GM18951 (cell line): ENCODE measurements around the gene MAPKAP1.

Experiments
- POLR2A ChIP-seq: IDR thresholded peaks from 4 replicates; pipeline ENCODE4 v1.6.1; 2011; ENCODE audit warnings: mild to moderate bottlenecking; ENCODE audit not compliant: insufficient read length, insufficient read depth; ENCODE audit errors: extremely low read depth
- in situ Hi-C: fragments of 300-500 bp; cut with MboI; formaldehyde crosslinking; loops from one replicate; pipeline ENCODE4 v1.12.0; 2022; ENCODE audit warnings: low sequenced_read_pairs, mixed read lengths, inconsistent platforms; ENCODE audit not compliant: unreplicated experiment

The MAPKAP1 gene

GRCh38 chr9:125681086-125681622, 25.9 kb downstream of the MAPKAP1 start:
- TF ChIP-seq POLR2A, result no peak

GRCh38 chr9:125680445-125680844, 26.6 kb downstream of the MAPKAP1 start:
- in situ Hi-C loops, result no loop called here
- TF ChIP-seq POLR2A, result no peak

More at GRCh38 chr9:125681086-125681622, 25.9 kb downstream of the MAPKAP1 start:
- in situ Hi-C loops, result no loop called here

- in situ Hi-C loops, result no loop called here
- no peak for TF ChIP-seq POLR2A
These were observed 27.3 kb downstream of the MAPKAP1 start for GRCh38 chr9:125679597-125680189.

- in situ Hi-C loops, result no loop called here
These were observed 31.7 kb downstream of the MAPKAP1 start for GRCh38 chr9:125674981-125675973.

GRCh38 chr9:125672876-125673275, 34.1 kb downstream of the MAPKAP1 start:
- in situ Hi-C loops, result no loop called here

More at GRCh38 chr9:125674981-125675973, 31.7 kb downstream of the MAPKAP1 start:
- TF ChIP-seq POLR2A, result no peak

GRCh38 chr9:125663127-125663526, 43.9 kb downstream of the MAPKAP1 start:
- TF ChIP-seq POLR2A, result no peak
- in situ Hi-C loops, result no loop called here

More at GRCh38 chr9:125672876-125673275, 34.1 kb downstream of the MAPKAP1 start:
- TF ChIP-seq POLR2A, result no peak

- in situ Hi-C loops, result no loop called here
- no peak for TF ChIP-seq POLR2A
These were observed 46.5 kb downstream of the MAPKAP1 start for GRCh38 chr9:125660557-125660956.

- in situ Hi-C loops, result no loop called here
- TF ChIP-seq POLR2A, result no peak
These were observed 47.1 kb downstream of the MAPKAP1 start for GRCh38 chr9:125659954-125660353.

- TF ChIP-seq POLR2A, result no peak
- in situ Hi-C loops, result no loop called here
These were observed 47.7 kb downstream of the MAPKAP1 start for GRCh38 chr9:125659201-125659840.

- TF ChIP-seq POLR2A, result no peak
- in situ Hi-C loops, result no loop called here
These were observed 50.4 kb downstream of the MAPKAP1 start for GRCh38 chr9:125656560-125656959.

GRCh38 chr9:125655691-125656410, 51.2 kb downstream of the MAPKAP1 start:
- no peak for TF ChIP-seq POLR2A
- in situ Hi-C loops, result no loop called here

- in situ Hi-C loops, result no loop called here
- TF ChIP-seq POLR2A, result no peak
These were observed 51.9 kb downstream of the MAPKAP1 start for GRCh38 chr9:125655066-125655633.
